HuH-7.5 (cell line): ENCODE data around the gene ZCCHC14.

ENCODE experiments used
- DNase-seq: peaks from one replicate; pipeline ENCODE4 v3.0.0; 2011; ENCODE audit warnings: low spot score

The ZCCHC14 gene

DNA sequence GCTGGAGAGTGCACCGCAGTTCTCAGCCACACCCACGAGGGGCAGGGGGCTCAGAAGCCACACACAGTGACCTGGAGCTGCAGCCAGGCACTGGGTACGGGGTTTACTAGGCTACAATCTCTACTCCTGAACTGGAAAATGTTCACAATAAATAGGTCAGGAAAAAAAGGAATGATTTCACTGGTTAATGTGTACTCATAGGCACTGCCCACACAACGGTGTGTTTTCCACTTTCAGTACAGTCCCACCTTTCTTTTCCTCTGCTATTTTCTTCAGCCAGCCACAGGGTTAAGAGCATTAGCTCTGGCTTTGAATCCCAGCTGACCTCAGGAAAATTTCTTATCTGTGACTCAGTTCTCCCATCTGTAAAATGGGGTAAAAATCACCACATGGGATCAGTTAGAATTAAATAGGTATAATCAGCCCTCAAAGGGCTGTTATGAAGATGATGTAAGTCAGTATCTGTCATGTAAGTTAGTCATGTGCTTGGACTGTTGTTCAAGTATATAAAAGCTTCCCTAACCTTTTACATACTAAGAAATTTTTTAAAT lies 35.7 kb downstream of the ZCCHC14 start:
- no peak for DNase-seq

DNA sequence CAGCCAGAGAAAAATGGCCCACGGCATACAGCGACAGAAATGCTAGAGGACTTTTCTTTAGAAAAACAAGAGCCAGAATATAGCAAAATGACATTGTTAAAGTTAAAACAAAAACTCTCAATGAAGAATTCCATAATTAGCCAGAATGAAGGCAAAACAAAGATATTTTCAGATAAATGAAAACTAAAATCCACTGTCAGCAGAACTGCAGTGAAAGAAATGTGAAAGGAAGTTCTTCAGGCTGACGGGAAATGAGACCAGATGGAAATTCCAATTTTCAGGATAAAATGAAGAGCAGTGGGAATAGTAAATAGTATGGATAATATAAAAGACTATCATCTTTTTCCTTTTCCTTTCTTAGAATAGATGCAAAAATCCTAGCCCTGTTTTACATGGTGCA lies 38.4 kb downstream of the ZCCHC14 start:
- no peak for DNase-seq

DNA sequence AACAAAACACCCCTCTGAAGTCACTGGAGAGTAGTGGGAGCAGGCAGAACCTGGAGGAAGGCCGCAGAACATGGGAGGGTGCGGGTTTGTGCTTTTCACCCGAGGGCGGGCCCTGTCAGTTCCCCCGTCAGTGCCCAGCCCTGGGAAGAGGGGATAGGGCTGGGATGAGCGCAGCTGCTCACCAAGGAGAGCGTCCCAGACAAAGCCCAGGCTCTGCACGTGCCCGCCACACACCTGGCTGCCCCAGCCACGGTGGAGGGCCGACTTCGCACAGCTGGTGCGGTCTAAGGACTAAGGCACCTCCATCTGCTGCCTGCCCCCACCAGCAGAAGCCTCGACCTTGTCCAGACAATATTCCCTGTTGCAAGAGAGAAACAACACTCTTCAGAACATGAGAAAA lies 39.5 kb downstream of the ZCCHC14 start:
- DNase-seq, result no peak

DNA sequence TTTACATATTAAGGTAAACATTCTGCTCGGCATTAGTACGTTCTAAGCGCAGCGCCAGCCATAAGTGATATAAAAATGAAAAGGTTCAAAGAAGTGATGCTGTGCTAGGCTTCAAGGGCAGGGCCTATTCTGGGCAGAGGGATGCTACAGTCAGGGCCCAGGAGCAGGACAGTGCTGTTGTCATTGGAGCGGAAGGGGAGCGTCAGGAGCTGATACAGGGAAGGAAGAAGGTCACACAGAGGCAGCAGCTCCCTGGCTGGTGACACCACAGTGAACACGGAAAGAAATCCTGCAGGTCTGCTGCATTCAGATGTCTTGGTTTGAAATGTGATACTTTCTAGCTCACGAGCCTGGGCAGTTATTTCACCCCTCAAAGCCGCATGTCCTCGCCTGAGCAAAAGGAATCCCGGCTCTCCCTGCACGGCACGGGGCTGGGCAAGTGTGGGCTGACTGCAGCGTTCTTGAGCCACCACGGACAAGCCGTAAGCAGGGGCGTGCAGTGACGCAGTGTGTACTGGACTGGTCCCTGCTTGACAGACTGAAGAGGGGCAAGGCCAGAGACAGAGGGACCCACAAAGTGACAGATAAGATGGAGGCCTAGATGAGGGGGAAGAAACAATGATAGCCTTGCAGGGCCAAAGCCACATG lies 41.1 kb downstream of the ZCCHC14 start:
- DNase-seq, result no peak

DNA sequence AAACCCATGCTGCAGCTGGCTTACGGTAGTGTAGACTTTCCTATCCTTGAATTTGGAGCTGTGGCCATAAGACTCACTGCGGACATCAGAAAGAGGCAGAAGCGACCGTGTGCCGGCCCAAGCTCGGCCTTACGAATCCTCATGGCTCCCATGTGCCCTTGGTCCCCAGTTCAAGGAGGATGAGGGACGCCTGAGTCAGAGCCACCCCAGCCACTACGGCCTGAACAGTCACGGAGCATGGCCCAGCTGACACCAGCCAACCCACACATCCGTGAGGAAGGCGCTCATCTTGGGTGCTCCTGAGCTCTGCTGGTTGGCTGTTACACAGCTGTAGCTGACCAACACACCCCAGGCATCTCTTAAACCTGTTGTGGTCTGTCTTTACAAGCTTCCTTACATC lies 44.0 kb downstream of the ZCCHC14 start:
- DNase-seq, result no peak

DNA sequence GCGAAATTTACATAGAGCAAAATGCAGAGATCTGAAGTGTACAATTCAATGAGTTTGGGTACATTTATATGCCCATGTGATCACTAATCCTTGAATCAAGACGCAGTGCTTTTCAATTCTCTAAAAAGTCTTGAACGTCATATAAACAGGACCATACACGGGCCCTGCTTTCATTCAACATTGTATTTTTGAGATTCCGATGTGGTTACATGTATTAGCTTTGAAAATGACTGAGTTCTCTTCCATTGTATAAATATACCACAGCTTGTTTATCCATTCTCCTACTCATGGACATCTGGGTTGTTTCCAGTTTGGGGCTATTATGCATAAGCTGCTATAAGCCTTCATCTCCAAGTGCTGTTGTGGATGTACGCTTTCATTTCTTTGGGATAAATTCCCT lies 45.5 kb downstream of the ZCCHC14 start:
- no peak for DNase-seq

DNA sequence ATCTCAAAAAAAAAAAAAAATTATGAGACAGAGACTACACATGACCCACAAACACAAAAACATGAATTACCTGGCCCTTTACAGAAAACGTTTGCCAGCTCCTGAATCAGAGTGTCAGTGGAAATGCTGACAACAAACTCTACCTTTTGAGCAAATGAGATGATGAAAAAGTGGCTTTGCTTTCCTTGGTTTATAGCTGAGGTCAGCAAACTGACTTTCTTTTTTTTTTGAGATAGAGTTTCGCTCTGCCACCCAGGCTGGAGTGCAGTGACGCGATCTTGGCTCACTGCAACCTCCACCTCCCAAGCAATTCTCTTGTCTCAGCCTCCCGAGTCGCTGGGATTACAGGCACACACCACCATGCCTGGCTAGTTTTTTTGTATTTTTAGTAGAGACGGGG lies 46.3 kb downstream of the ZCCHC14 start:
- DNase-seq, result no peak

DNA sequence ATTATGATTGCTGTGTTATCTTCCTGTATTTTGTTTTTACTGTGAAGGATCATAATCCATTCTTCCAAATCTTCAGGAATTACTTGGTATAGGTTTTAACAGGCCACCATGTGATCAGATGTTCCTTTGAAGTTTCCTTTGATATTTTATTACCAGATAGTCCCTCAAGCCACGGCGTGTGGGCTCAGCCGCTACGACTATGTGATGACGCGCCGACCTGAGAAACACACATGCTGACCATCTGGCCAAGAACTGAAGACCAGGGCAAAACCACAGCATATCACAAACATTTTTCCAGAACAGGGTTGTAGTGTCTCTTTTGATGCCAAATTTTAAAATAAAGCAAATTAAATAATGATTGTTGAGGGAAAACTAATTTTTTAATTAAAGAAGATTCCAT lies 47.3 kb downstream of the ZCCHC14 start:
- no peak for DNase-seq

DNA sequence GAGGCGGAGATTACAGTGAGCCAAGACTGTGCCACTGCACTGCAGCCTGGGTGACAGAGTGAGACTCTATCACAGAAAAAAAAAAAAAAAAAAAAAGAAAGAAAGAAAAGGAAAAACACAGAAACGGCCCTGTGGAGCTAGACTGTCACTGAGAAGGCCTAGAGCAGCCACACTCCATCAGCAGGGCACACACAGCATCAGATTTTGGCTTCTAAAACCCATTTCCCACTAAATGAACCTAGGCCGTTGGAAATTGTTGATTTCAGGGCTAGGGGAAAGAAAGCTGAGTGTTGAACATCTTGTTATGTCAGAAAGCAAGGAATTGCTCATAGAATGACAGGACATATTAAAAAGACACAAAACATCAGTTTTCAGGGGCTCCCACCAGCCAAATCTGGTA lies 48.9 kb downstream of the ZCCHC14 start:
- no peak for DNase-seq

DNA sequence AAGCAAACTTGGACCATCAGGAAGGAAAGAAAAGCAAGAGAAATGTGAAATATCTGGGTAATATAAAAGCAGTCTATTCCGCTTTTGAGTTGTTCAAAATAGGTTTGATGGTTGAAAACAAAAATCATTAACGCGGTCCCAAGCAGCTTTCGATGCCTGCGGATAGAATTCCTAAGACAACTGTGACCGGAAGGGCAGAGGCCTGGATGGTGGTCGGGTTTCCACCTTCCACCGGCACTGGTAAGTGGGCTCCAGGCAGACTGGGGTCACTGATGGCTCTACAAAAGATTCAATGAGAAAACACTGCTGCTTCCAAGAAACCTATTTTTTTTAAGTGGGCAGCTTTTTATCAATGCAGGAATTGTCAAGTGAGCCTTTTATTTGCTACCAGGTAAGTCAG lies 49.8 kb downstream of the ZCCHC14 start:
- no peak for DNase-seq

DNA sequence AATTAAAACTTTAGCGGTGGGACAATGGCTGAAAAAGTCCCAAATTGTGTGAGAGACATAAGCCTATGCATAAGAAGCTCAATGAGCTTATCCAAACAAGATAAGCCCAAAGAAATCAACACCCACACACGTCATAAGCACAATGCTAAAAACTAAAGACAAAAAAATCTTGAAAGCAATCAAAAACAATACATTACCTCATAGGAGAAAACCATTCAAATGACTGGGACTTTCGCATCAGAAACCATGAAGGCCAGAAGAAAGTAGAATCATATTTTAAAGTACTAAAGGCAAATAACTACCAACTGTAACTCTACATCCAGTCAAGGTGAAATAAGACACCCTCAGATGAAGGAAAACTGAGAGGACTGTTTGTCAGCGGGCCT lies 50.2 kb downstream of the ZCCHC14 start:
- DNase-seq, result no peak

DNA sequence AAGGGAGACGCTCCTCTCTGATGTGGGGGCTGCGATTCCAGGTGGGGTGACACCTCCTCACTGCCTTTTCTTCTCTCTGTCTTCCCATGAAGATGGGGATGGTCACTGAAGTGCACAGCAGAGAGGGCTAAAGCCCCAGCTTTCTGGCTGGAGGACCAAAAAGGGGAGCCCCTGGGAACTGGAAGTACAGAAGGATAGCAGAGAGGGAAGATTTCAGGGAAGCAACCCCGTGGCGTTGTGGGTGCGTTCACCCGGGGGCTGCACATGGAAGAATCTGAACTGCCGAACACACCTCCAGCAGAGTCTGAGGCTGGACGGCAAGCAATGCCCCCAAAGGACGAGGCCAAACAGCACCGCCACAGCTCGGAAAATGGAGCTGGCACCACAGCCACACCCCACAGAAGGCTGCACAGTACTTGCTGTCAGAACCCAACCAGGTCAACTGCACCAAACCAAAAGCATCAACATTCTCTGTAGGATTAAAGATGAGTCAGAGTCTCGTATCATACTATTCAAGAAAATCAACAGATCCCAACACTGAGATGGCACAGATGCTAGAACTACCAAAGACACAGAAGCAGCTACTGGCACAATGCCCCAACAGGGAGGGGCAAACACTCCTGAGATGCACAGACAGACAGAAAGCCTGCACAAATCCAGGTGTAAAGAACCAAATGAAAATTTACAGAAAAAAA lies 50.8 kb downstream of the ZCCHC14 start:
- no peak for DNase-seq

DNA sequence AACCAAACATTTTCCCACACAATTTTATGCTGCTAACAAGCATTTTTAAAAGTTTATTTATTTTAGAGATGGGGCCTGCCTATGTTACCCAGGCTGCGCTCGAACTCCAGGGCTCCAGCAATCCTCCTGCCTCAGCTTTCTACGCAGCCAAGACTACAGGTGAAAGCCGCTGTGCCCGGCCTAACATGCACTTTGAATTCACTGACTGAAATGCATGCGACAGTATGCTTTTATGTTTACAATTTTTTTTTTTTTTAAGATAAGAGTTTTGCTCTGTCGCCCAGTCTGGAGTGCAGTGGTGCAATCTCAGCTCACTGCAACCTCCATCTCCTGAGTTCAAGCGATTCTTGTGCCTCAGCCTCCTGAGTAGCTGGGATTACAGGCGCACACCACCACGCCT lies 52.9 kb downstream of the ZCCHC14 start:
- DNase-seq, result no peak

DNA sequence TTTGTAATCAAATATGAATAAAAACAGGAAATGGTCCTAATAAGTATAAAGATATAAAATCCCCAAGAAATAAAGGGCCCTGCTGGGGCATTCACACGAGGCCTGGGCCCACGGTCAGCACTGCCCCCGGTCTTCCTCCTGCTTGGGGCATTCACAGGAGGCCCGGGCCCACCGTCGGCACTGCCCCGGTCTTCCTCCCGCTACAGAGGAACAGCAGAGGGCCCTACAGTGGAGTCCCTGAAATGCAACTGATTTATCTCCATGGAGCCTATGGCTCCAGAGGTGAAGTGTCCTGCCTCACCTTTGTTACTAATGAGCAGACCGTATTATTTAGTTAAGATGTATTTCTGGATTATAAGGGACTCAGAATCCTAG lies 54.2 kb downstream of the ZCCHC14 start:
- no peak for DNase-seq

DNA sequence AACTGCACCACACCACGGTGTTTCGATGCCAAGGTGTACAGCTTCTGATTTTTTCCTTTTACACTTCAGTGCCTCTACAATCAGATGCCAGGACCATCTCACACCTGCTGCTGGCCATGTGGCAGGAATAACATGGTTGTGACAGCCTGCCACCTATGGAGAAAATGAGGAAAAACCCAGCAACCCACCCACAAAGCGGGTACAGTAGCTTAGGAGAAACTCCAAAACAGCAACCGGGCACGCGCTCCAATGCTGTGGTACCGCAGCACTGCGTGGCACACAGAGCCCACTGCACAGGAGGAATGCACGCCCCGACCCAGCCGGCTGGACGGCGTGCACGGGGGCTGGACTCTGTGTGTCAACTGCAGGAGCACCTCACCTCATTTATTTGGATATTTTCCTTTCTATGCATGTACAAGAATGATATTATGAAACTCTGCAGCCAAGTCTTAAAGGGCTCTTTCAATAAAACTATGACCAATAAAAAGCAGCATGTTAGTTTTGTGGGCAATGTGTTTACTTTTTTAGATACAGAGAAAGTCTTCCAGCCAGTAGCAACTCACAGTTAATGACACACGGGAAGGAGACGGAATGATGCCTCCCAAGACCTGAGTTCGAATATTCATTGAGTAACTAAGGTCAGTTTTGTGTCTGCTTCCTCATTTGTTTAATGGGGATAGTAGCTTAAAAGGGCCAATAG lies 54.8 kb downstream of the ZCCHC14 start:
- no peak for DNase-seq

DNA sequence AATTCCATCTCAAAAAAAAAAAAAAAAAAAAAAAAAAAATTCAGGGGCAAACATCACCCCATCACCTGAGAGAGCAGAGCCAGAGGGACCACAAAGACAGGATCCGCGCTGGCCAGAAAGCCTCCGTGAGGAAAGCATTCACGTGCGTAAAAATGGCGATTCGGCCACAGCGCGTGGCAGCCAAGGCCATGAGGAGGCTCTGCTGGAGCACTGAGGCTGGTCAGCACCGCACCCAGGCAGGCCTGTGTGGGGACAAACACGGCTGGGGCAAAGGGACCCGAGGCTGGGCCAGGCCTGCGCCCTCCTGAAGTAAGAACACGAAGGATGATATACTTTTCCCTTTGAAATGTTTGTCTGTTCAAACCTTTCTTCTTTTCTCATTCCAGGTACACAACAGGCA lies 55.5 kb downstream of the ZCCHC14 start:
- DNase-seq, result no peak

DNA sequence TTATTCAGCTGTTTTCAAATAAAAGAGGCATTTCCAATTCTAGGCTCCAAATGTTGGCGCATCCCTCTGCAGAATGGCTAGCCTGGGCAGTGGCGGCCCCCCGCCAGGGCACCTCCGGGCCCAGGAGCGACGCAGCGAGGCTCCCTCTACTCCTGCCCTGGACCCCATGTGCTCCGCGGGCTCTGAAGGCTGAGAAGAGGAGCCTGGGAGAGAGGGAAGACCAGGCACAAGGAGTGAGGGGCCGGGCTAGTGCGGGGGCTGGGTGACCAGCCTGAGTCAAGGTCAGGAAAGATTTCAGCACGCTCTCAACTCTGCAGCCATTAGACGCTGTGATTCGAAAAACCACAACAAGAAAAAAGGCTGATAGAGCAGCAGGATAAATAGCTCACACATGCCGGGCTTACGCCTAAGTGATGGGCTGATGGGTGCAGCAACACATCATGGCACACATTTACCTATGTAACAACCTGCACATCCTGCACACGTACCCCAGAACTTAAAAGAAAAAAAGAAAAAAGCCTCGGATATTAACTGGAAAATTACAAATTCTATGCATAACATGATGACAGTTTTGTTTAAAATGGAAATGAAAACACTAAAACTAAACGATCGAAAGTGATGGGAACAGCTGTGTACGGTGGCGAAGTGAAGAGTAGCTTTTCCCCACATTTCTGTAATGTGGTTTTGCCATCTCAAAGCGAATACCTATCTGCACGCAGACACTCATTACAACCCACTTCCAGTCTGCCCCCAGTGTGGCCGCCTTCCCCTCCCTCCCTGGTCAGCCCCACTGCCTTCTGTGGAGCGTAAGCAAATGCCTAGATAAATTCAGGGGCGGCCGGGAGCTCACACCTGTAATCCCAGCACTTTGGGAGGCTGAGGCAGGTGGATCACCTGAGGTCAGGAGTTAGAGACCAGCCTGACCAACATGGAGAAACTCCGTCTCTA lies 56.3 kb downstream of the ZCCHC14 start:
- DNase-seq, result no peak

DNA sequence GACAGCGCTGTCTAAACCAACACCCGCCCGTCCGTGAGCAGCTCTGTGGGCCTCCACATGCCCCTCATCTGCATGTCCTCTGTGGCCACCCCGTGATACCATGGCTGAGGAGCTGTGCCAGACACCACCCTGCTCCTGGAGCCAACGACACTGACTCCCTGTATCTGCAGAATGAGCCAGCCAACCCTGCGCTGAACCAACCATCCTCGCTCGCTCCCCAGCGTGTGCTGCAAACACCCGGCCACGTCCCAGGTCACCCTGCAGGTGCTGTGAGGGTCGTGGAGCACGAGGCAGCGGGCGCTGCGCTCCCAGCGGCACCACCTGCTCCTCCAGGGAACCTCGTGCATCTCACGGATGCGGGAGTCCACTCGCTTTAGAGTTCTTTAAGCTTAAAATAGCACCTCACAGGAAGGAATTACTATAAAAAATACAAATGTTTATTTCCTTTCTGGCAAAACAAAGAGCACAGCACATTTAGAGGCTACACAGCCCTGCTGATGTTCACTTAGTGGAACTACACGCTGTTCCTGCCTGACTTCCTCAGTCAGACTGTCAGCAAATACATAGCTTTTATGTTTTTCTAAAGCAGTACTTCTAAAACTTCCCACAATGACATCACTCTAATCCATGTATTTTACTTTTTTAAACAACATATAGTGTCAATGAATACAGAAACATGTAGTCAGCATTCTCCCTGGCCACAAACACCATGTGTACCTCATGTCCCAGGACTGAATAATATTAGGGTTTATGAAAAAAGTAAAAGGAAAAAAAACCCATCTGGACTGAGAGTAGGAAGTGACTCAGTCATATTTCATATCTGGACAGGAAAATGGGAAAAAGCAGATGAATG lies 57.2 kb downstream of the ZCCHC14 start:
- no peak for DNase-seq

DNA sequence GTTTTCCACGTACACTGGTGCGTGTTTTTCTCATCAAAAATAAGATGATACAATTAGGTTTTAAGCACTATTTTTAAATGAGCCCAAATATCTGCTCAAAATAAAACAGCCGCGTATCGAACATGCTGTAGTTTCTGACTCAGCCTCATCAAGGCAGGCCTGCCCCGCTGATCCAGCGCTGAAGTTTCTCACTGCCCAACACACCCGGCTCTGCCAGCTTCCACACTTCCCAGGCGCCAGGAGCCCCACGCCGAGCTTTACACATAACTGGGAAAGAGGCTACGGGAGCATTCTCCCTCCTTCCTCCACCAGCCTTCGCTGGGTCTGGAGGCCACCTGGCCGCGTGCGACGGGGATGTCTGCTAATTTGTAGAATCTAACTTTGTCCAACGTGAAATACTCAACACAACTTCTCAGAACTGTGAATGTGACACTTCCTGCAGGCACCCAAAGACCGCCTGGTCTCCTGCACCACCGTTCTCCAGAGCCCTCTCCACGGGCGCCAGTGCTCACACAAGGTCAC lies 58.6 kb downstream of the ZCCHC14 start:
- DNase-seq, result no peak

DNA sequence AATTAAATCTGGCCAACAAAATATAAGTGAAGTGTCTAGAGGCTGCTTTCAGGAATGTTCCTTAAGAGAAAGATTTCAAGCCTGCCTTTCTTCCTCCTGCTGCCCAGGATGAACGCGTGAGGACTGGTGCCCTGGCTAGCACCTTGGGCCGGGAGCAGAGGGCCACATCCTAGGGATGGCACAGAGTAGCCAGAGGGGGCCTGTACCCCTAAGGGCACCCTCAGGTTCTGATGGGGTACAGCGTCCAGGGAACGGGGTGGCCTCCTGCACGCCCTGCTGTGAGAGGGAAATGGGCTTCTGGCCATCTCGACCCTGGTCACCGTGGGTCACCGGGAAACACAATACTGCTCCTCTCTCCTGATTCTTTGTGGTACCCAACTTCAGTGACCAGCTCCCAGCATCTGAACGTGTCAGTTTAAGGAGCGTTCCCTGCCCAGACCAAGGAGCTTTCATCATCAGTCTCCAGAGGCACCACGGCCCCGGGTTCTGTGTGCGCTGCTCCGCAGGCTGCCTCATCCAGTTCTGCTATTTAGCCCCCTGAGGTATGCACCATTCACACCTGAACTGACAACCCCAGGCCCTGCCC lies 60.4 kb downstream of the ZCCHC14 start:
- no peak for DNase-seq

DNA sequence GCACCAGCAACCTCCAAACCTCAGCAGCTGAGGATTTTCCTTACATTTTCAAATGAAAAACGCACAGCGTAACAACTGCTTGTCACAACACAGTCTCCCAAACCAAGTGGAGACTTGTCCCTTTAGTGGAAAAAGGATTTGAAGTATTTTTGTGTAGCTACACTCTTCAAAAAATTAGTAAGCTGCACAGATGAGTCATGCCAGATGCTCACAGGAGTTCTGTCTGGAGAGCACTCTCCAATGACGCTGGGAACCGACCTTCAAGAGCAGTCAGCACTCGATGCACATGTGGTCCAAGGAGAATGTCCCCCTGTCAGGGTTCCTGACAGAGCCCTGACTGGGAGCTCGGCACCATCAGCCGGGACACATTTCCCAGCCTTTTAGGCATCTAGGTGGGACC lies 60.9 kb downstream of the ZCCHC14 start:
- no peak for DNase-seq
